PFSK-1 (cell line): ENCODE results near the gene SUMO3.

Experiments
- FOXP2 ChIP-seq: optimal IDR thresholded peaks from 2 replicates; pipeline ENCODE3; 2011; ENCODE audit warnings: borderline replicate concordance, control low read depth, inconsistent platforms; ENCODE audit not compliant: insufficient read depth; ENCODE audit errors: extremely low read length, extremely low read depth
- POLR2AphosphoS5 ChIP-seq: IDR thresholded peaks from 2 replicates; pipeline ENCODE4 v1.6.1; 2012; ENCODE audit warnings: low read depth, mild to moderate bottlenecking, control low read depth, low read length, moderate library complexity
- SIN3A ChIP-seq: IDR thresholded peaks from 2 replicates; pipeline ENCODE4 v1.6.1; 2012; ENCODE audit warnings: mild to moderate bottlenecking, low read length, moderate library complexity, borderline replicate concordance; ENCODE audit not compliant: insufficient read depth
- TAF1 ChIP-seq: IDR thresholded peaks from 2 replicates; pipeline ENCODE4 v1.6.1; 2012; ENCODE audit warnings: low read length, control low read depth, borderline replicate concordance; ENCODE audit not compliant: insufficient read depth
- TF ChIP-seq, protein P1 (sequence below), 2 experiments: IDR thresholded peaks; 2 replicates each; pipeline versions ENCODE4 v1.6.1 to v1.8.0; 2011 to 2012; ENCODE audit warnings: low read depth in 2 of 2, low read length in 2 of 2, control low read depth in 1 of 2, inconsistent platforms in 1 of 2, mild to moderate bottlenecking in 1 of 2, moderate library complexity in 1 of 2; ENCODE audit not compliant: insufficient read depth in 1 of 2

Gene SUMO3

DNA sequence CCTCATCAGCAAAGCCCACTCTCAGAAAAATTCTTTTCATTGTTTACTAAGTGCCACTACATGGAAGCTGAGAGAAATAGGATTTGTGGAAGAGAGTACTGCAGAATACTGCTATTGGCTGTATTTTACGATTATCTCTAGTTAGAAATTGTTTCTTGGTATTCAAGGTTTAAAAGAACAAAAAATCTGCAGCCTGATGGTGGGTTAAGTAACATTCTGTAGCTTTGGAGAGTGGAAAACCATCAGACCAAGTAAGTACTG is 28.3 kb upstream of the SUMO3 start:
- TF ChIP-seq TAF1 (no peak), FOXP2 (no peak), SIN3A (no peak), POLR2AphosphoS5 (no peak)
- TF ChIP-seq, protein P1, sequence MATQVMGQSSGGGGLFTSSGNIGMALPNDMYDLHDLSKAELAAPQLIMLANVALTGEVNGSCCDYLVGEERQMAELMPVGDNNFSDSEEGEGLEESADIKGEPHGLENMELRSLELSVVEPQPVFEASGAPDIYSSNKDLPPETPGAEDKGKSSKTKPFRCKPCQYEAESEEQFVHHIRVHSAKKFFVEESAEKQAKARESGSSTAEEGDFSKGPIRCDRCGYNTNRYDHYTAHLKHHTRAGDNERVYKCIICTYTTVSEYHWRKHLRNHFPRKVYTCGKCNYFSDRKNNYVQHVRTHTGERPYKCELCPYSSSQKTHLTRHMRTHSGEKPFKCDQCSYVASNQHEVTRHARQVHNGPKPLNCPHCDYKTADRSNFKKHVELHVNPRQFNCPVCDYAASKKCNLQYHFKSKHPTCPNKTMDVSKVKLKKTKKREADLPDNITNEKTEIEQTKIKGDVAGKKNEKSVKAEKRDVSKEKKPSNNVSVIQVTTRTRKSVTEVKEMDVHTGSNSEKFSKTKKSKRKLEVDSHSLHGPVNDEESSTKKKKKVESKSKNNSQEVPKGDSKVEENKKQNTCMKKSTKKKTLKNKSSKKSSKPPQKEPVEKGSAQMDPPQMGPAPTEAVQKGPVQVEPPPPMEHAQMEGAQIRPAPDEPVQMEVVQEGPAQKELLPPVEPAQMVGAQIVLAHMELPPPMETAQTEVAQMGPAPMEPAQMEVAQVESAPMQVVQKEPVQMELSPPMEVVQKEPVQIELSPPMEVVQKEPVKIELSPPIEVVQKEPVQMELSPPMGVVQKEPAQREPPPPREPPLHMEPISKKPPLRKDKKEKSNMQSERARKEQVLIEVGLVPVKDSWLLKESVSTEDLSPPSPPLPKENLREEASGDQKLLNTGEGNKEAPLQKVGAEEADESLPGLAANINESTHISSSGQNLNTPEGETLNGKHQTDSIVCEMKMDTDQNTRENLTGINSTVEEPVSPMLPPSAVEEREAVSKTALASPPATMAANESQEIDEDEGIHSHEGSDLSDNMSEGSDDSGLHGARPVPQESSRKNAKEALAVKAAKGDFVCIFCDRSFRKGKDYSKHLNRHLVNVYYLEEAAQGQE (IDR thresholded peaks at IDR 0.05; ENCODE audit: insufficient read depth in 1 of 2, low read depth in 2 of 2, low read length in 2 of 2): no peak

DNA sequence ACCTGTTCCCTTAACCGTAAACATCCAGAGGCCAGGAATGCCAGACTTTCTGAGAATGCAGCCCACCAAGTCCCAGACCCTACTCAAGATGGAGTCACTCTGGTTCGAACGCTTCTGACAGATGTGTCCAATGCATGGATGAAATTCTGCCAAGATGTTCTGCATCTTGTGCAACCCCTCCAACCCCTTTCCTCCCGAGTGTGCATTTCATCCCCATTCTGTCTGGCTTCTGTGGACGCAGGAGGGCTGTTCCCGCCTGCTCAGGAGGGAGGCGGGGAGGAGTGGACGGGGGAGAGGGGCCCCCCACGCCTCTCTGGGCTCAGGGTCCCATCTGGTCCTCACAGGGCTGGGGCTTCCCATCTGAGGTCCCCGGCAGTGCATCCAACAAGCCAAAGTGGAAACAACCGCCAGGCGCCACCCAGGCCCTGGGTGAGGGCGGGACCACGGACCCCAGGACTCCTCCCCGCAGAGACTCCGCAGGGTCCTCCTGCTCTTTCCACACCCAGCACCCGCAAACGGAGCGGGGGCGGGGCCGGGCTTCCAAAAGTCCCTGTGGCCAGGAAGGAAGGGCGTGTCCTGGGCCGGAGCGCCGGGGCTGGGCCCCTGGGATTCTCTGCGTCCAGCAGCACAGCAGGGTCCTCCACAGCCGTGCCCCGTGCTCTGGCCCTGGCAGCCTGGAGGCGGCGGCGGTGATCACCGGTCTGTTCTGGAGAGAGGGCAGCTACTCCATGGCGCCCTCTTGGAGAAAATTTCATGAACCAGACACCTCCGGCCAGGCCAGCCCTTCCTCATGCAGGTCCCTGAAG is 27.8 kb upstream of the SUMO3 start:
- no peak for TF ChIP-seq SIN3A
- no peak for TF ChIP-seq TAF1
- no peak for TF ChIP-seq POLR2AphosphoS5
- TF ChIP-seq, protein P1 (IDR thresholded peaks at IDR 0.05; ENCODE audit: insufficient read depth in 1 of 2, low read depth in 2 of 2, low read length in 2 of 2): no peak
- no peak for TF ChIP-seq FOXP2

DNA sequence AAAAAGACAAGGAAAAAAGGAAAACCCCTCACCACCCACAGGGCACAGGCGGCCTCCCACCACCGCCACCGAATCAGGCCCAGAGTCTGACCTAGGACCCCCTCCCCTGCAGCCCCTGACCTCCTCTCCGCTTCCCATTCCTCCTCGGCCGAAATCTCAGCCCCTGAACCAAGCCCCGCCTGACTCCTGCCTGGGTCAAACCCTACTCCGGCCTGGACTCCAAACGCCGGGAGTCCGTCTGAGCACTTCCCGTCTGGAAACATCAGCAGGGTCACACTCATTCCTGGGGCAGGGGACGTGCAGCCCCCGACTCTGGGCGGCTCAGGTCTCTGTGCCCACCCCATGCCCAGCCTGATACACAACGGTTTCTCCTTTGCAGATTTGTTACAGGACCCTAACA is 26.4 kb upstream of the SUMO3 start:
- no peak for TF ChIP-seq POLR2AphosphoS5
- TF ChIP-seq FOXP2: no peak
- TF ChIP-seq, protein P1 (IDR thresholded peaks at IDR 0.05; ENCODE audit: insufficient read depth in 1 of 2, low read depth in 2 of 2, low read length in 2 of 2): no peak
- TF ChIP-seq TAF1: no peak
- no peak for TF ChIP-seq SIN3A

DNA sequence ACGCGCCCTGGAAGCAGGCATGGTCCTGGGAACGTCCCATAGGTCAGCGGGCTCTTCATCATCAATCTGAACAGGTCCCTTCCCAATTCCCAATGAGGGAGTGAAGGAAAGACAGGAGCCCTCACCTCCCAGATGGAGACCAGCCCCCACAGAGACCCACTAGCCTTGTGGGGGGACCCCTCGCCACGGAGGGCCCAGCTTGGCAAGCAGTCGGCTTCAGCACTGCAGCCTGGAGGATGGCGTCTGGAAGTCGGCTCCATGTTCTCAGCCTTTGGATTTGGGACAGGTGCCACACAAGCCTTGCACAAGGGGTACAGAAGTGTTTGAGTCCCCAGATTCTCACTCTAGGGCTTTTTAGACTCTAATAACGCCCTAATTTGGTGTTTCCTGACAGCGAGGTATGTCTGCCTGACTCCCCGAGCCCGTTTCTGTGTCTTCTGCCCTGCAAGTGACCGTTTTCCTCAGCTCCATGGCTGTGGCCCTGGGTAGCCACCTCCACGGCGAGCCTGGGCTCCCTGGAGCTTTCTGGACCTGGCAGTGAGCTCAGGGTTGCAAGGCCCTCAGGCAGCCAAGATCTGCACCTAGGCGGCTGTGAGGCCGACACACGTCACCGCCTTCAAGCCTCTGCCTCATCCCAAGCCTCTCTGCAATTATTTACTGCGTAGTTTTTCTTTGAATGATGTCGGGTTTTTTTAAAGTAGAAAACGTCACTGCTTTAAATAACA is 25.0 kb upstream of the SUMO3 start:
- TF ChIP-seq SIN3A (no peak), TAF1 (no peak), FOXP2 (no peak), POLR2AphosphoS5 (no peak)
- TF ChIP-seq, protein P1 (IDR thresholded peaks at IDR 0.05; ENCODE audit: insufficient read depth in 1 of 2, low read depth in 2 of 2, low read length in 2 of 2): no peak
